ENCODE data around the gene ESAM.

- TF ChIP-seq CTCF (IDR thresholded peaks at IDR 0.05; ENCODE audit: poor library complexity, severe bottlenecking) (no peak), SMC3 (conservative IDR thresholded peaks at IDR 0.05; ENCODE audit: poor library complexity) (no peak), REST (IDR thresholded peaks at IDR 0.05; ENCODE audit: borderline replicate concordance) (no peak), EZH2 (IDR thresholded peaks at IDR 0.05; ENCODE audit: borderline replicate concordance, insufficient read depth, low read length, poor library complexity, severe bottlenecking) (no peak), MXI1 (conservative IDR thresholded peaks at IDR 0.05; ENCODE audit: poor library complexity, severe bottlenecking) (no peak), EP300 (conservative IDR thresholded peaks at IDR 0.05; ENCODE audit: poor library complexity, severe bottlenecking) (no peak), POLR2AphosphoS5 (IDR thresholded peaks at IDR 0.05) (no peak), TAF1 (IDR thresholded peaks at IDR 0.05; ENCODE audit: low read depth) (no peak)
Measured at GRCh38 chr11:124760806-124761205, 1.3 kb downstream of the ESAM start.
